ENCODE data around the gene PDGFB. TPM values are rescaled to one million over a fixed set of nuclear protein-coding genes. Genes with fewer than 3 reads are reported as not detected.

PDGFB gene
- total and polyA plus RNA-seq, 7 experiments from 2014 or later = 0.56 to 9.5 (median 2.3) TPM

GRCh38 chr22:39208013-39208680 is 36.6 kb downstream of the PDGFB start:
- no peak overlapping the region for H3K27ac ChIP-seq (ENCODE audit: low read depth, low read length)
- no peak for ATAC-seq
- H3K36me3 Mint-ChIP-seq = no peaks in the 10 kb centered on the region
- no peak for DNase-seq
- no peaks in the 10 kb centered on the region for H3K27me3 ChIP-seq (ENCODE audit: control insufficient read depth in 2 of 2, insufficient read depth in 2 of 2, low read length in 2 of 2)
- H3K4me3 ChIP-seq (ENCODE audit: low read length) = no peak overlapping the region
- peaks cover 5 to 29% (median 18%) of the 10 kb centered on the region in 7 donors for H3K4me1 Mint-ChIP-seq
- peaks cover 5 to 14% (median 6%) of the 10 kb centered on the region in 5 donors for H3K27me3 Mint-ChIP-seq
- H3K9me3 ChIP-seq (ENCODE audit: control insufficient read depth in 2 of 3, low read length in 3 of 3) = no peaks in the 10 kb centered on the region
- CTCF ChIA-PET = interaction anchor here (1.1 kb wide), 1 partner anchor 37 kb away, joined by 4 read pairs; no protein-coding TSS in a partner anchor
- intact Hi-C loops (cut with micrococcal nuclease) = loop anchor here in 1 of 2 donors (5.0 kb wide), 1 partner anchor 34 kb away; the partner anchor contains the start of gene PDGFB
- peaks cover 0 to 17% of the 10 kb centered on the region in 2 donors for H3K4me1 ChIP-seq (ENCODE audit: control insufficient read depth in 2 of 2, insufficient read depth in 2 of 2, low read length in 2 of 2)
- no peaks in the 10 kb centered on the region for H3K9me3 Mint-ChIP-seq
- peak overlapping the region in 1 of 10 donors; percentile 22 for H3K4me3 Mint-ChIP-seq
- H3K36me3 ChIP-seq (ENCODE audit: control insufficient read depth in 2 of 3, insufficient read depth in 3 of 3, low read length in 3 of 3) = no peaks in the 10 kb centered on the region
- POLR2A ChIA-PET = interaction anchor here (0.9 to 2.3 kb wide), 4 partner anchors 34 to 109 kb away, joined by 3 to 7 read pairs (median 6); no protein-coding TSS in a partner anchor
- peak overlapping the region in 3 of 9 donors; percentile 5 to 72 (median 53) for H3K27ac Mint-ChIP-seq

DNA sequence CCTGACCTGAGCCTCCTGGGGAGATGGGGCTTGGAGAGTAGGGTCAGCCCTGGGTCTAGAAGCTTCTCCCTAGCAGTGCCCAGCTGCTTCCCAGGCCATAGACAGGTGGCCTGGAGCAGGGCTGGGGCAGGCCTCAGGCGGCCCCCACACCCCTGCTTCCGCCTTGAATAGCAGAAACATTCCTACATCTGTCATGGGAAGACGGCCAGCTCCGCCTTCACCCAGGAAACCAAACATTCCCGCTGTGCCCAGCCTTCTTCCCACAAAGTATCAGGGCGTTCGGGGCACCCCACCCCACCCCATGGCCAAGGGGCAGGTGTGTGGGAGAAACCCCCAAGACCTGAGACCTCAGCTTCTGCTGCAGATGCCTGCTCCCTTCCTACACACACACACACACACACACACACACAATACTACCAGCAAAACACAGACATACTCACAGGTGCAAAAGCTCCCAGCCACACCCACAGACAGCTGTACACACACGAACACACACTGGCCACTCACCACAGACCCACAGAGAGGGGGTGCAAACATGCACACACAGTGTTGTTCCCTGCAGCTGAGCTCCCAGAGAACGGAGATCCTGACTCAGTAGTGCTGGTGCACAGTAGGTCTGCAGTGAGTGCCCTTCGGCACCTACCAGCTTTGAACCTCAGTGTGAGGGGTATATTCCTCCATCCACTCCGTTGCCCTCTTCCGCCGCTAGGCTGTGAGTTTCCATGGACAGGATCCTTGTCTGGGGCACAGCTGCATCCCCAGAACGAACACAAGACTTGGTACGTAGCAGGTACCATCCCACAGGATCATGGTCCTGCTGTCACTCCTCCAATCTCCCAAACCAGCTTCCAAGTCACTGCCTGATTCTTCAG is 37.4 kb downstream of the PDGFB start:
- ChIA-PET POLR2A (interaction anchor here (0.9 to 2.3 kb wide), 6 partner anchors 33 to 112 kb away, joined by 3 to 11 read pairs (median 6); partner anchors contain the start of gene RPL3), CTCF (interaction anchor here (1.1 kb wide), 1 partner anchor 37 kb away, joined by 4 read pairs; no protein-coding TSS in a partner anchor)
- Mint-ChIP-seq H3K4me3 (peak overlapping the region in 6 of 10 donors; percentile 19 to 60 (median 33)), H3K9me3 (no peaks in the 10 kb centered on the region), H3K27ac (peak overlapping the region in 6 of 9 donors; percentile 1 to 78 (median 44)), H3K36me3 (no peaks in the 10 kb centered on the region), H3K4me1 (peaks cover 5 to 29% (median 18%) of the 10 kb centered on the region in 7 donors), H3K27me3 (peaks cover 0 to 17% (median under 1%) of the 10 kb centered on the region in 5 donors)
- no peak for ATAC-seq
- H3K4me1 ChIP-seq (ENCODE audit: control insufficient read depth in 2 of 2, insufficient read depth in 2 of 2, low read length in 2 of 2) = peaks cover 0 to 17% of the 10 kb centered on the region in 2 donors
- H3K27me3 ChIP-seq (ENCODE audit: control insufficient read depth in 2 of 2, insufficient read depth in 2 of 2, low read length in 2 of 2) = no peaks in the 10 kb centered on the region
- H3K9me3 ChIP-seq (ENCODE audit: control insufficient read depth in 2 of 3, low read length in 3 of 3) = no peaks in the 10 kb centered on the region
- no peaks in the 10 kb centered on the region for H3K36me3 ChIP-seq (ENCODE audit: control insufficient read depth in 2 of 3, insufficient read depth in 3 of 3, low read length in 3 of 3)
- intact Hi-C loops (cut with micrococcal nuclease) = loop anchor here in 1 of 2 donors (5.0 kb wide), 1 partner anchor 35 kb away; the partner anchor contains the start of gene PDGFB
- no peak for DNase-seq
- H3K27ac ChIP-seq (ENCODE audit: low read depth, low read length) = no peak overlapping the region
- no peak overlapping the region for H3K4me3 ChIP-seq (ENCODE audit: low read length)

- ChIA-PET CTCF (interaction anchor here (0.7 kb wide), 1 partner anchor 71 kb away, joined by 3 read pairs; no protein-coding TSS in a partner anchor), POLR2A (interaction anchor here (1.2 to 2.1 kb wide), 4 partner anchors 34 to 113 kb away, joined by 4 to 11 read pairs (median 6); partner anchors contain the start of gene RPL3)
- Mint-ChIP-seq H3K36me3 (no peaks in the 10 kb centered on the region), H3K27me3 (peaks cover 0 to 18% (median 0%) of the 10 kb centered on the region in 5 donors), H3K4me3 (peak overlapping the region in 2 of 10 donors; percentile 26 to 60), H3K9me3 (no peaks in the 10 kb centered on the region), H3K27ac (peak overlapping the region in 1 of 9 donors; percentile 51), H3K4me1 (peaks cover 5 to 29% (median 18%) of the 10 kb centered on the region in 7 donors)
- H3K4me1 ChIP-seq (ENCODE audit: control insufficient read depth in 2 of 2, insufficient read depth in 2 of 2, low read length in 2 of 2) = peaks cover 0 to 17% of the 10 kb centered on the region in 2 donors
- DNase-seq (no peak), ATAC-seq (no peak)
- no peaks in the 10 kb centered on the region for H3K27me3 ChIP-seq (ENCODE audit: control insufficient read depth in 2 of 2, insufficient read depth in 2 of 2, low read length in 2 of 2)
- H3K27ac ChIP-seq (ENCODE audit: low read depth, low read length) = no peak overlapping the region
- H3K36me3 ChIP-seq (ENCODE audit: control insufficient read depth in 2 of 3, insufficient read depth in 3 of 3, low read length in 3 of 3) = no peaks in the 10 kb centered on the region
- intact Hi-C loops (cut with micrococcal nuclease) = loop anchor here in 1 of 2 donors (5.0 kb wide), 1 partner anchor 36 kb away; the partner anchor contains the start of gene PDGFB
- no peak overlapping the region for H3K4me3 ChIP-seq (ENCODE audit: low read length)
- H3K9me3 ChIP-seq (ENCODE audit: control insufficient read depth in 2 of 3, low read length in 3 of 3) = no peaks in the 10 kb centered on the region
Observed at GRCh38 chr22:39206491-39206890, 38.3 kb downstream of the PDGFB start.

- Histone ChIP-seq H3K4me3 (ENCODE audit: low read length) (no peak overlapping the region), H3K27me3 (ENCODE audit: control insufficient read depth in 2 of 2, insufficient read depth in 2 of 2, low read length in 2 of 2) (no peaks in the 10 kb centered on the region), H3K9me3 (ENCODE audit: control insufficient read depth in 2 of 3, low read length in 3 of 3) (no peaks in the 10 kb centered on the region), H3K36me3 (ENCODE audit: control insufficient read depth in 2 of 3, insufficient read depth in 3 of 3, low read length in 3 of 3) (no peaks in the 10 kb centered on the region), H3K27ac (ENCODE audit: low read depth, low read length) (no peak overlapping the region), H3K4me1 (ENCODE audit: control insufficient read depth in 2 of 2, insufficient read depth in 2 of 2, low read length in 2 of 2) (peaks cover 0 to 17% of the 10 kb centered on the region in 2 donors)
- peak overlapping the region in 2 of 10 donors; percentile 12 to 41 for H3K4me3 Mint-ChIP-seq
- intact Hi-C loops (cut with micrococcal nuclease) = loop anchor here in 1 of 2 donors (5.0 kb wide), 1 partner anchor 37 kb away; the partner anchor contains the start of gene PDGFB
- H3K36me3 Mint-ChIP-seq = no peaks in the 10 kb centered on the region
- peaks cover 5 to 29% (median 18%) of the 10 kb centered on the region in 7 donors for H3K4me1 Mint-ChIP-seq
- H3K27ac Mint-ChIP-seq = peak overlapping the region in 2 of 9 donors; percentile 32 to 51
- peak; percentile 83 for ATAC-seq
- DNase-seq = no peak
- ChIA-PET CTCF (interaction anchor here (0.7 kb wide), 1 partner anchor 72 kb away, joined by 3 read pairs; no protein-coding TSS in a partner anchor), POLR2A (interaction anchor here (1.2 to 2.1 kb wide), 2 partner anchors 35 to 109 kb away, joined by 8 to 11 read pairs; no protein-coding TSS in a partner anchor)
- peaks cover 0 to 22% (median 0%) of the 10 kb centered on the region in 5 donors for H3K27me3 Mint-ChIP-seq
- H3K9me3 Mint-ChIP-seq = peaks cover 0 to 2% (median 0%) of the 10 kb centered on the region in 11 donors
Observed at GRCh38 chr22:39205344-39206021, 39.3 kb downstream of the PDGFB start.

GRCh38 chr22:39204216-39204615 is 40.6 kb downstream of the PDGFB start:
- H3K4me1 ChIP-seq (ENCODE audit: control insufficient read depth in 2 of 2, insufficient read depth in 2 of 2, low read length in 2 of 2) = peaks cover 0 to 17% of the 10 kb centered on the region in 2 donors
- Mint-ChIP-seq H3K9me3 (peaks cover 0 to 2% (median 0%) of the 10 kb centered on the region in 11 donors), H3K27ac (peak overlapping the region in 1 of 9 donors; percentile 51), H3K4me3 (no peak overlapping the region), H3K36me3 (no peaks in the 10 kb centered on the region), H3K27me3 (peaks cover 0 to 27% (median 0%) of the 10 kb centered on the region in 5 donors), H3K4me1 (peaks cover 5 to 29% (median 18%) of the 10 kb centered on the region in 7 donors)
- no peaks in the 10 kb centered on the region for H3K36me3 ChIP-seq (ENCODE audit: control insufficient read depth in 2 of 3, insufficient read depth in 3 of 3, low read length in 3 of 3)
- H3K27ac ChIP-seq (ENCODE audit: low read depth, low read length) = no peak overlapping the region
- ChIA-PET CTCF (no interaction called here), POLR2A (interaction anchor here (0.6 kb wide), 1 partner anchor 155 kb away, joined by 5 read pairs; no protein-coding TSS in a partner anchor)
- intact Hi-C loops (cut with micrococcal nuclease) = no loop called here
- no peaks in the 10 kb centered on the region for H3K27me3 ChIP-seq (ENCODE audit: control insufficient read depth in 2 of 2, insufficient read depth in 2 of 2, low read length in 2 of 2)
- DNase-seq (no peak), ATAC-seq (no peak)
- H3K9me3 ChIP-seq (ENCODE audit: control insufficient read depth in 2 of 3, low read length in 3 of 3) = no peaks in the 10 kb centered on the region
- no peak overlapping the region for H3K4me3 ChIP-seq (ENCODE audit: low read length)

Data from naive thymus-derived CD4-positive, alpha-beta T cell (primary cell).